Heart left ventricle (tissue), 16 donors: ENCODE measurements around the gene RBM26. TPM values are rescaled to one million over a fixed set of nuclear protein-coding genes. Genes with fewer than 3 reads are reported as not detected.

ENCODE experiments used
- ATAC-seq, 4 donors: fragments of 200-7000 bp; cut with Tn5 transposase; one replicate each; pipeline ENCODE4 v1.9.1; 2020 to 2022; ENCODE audit warnings: moderate library complexity in 4 of 4, mild to moderate bottlenecking in 3 of 4, moderate number of reproducible peaks in 1 of 4
- DNase-seq, 5 donors: peaks; one replicate each; pipeline ENCODE4 v3.0.0-alpha.2; 2020
- H3K27ac ChIP-seq, 12 donors: fragments of 200-600 bp; sonication (generic) in 4 of 12; one replicate each; pipeline versions ENCODE4 v1.5.0 to v1.8.0; 2016 to 2022; ENCODE audit warnings: mild to moderate bottlenecking in 2 of 12
- H3K27me3 ChIP-seq, 9 donors: fragments of 200-600 bp; sonication (generic) in 2 of 9; one replicate each; pipeline versions ENCODE4 v1.5.1 to v1.8.0; 2016 to 2022; ENCODE audit warnings: mild to moderate bottlenecking in 3 of 9
- H3K36me3 ChIP-seq, 9 donors: fragments of 200-600 bp; sonication (generic) in 2 of 9; one replicate each; pipeline versions ENCODE4 v1.5.0 to v1.8.0; 2018 to 2022; ENCODE audit warnings: mild to moderate bottlenecking in 2 of 9
- H3K4me1 ChIP-seq, 12 donors: fragments of 200-600 bp; sonication (generic) in 4 of 12; one replicate each; pipeline versions ENCODE4 v1.5.0 to v1.8.0; 2016 to 2022; ENCODE audit warnings: mild to moderate bottlenecking in 3 of 12
- H3K4me3 ChIP-seq, 12 donors: fragments of 200-600 bp; sonication (generic) in 4 of 12; one replicate each; pipeline versions ENCODE4 v1.5.0 to v1.8.0; 2017 to 2022; ENCODE audit warnings: mild to moderate bottlenecking in 9 of 12, moderate library complexity in 4 of 12
- H3K9me3 ChIP-seq, 12 donors: fragments of 200-600 bp; sonication (generic) in 4 of 12; one replicate each; pipeline versions ENCODE4 v1.5.0 to v1.8.0; 2016 to 2022; ENCODE audit warnings: mild to moderate bottlenecking in 1 of 12
- CTCF ChIP-seq, 12 donors: fragments of 200-600 bp; sonication (generic) in 4 of 12; IDR thresholded peaks; one replicate each; pipeline versions ENCODE4 v1.5.0 to v1.8.0; 2018 to 2022; ENCODE audit warnings: antibody characterized with exemption in 12 of 12, mild to moderate bottlenecking in 5 of 12
- POLR2A ChIP-seq, 2 donors: fragments of 450-650 bp; IDR thresholded peaks; one replicate each; pipeline ENCODE4 v1.6.1; 2017; ENCODE audit warnings: antibody characterized with exemption in 2 of 2, mild to moderate bottlenecking in 2 of 2, moderate library complexity in 2 of 2
- WGBS, 4 donors: extraction: QIAGEN DNeasy Blood & Tissue Kit in 2 of 4; methylation state at CpG; one replicate each; pipeline versions ENCODE4 v1.1.5 to v1.1.7; 2013 to 2018; 5-methylcytosine and 5-hydroxymethylcytosine counted together
- intact Hi-C, 10 donors: fragments of 100-400 bp; cut with DNase I; formaldehyde crosslinking; loops; one replicate each; pipeline versions ENCODE4 v1.11.1 to v1.14.2; 2022
- polyA plus RNA-seq, 2 donors: library from polyadenylated mRNA; stranded (reverse); fragments of 200-250 nt; gene quantifications; one replicate each; pipeline ENCODE4 v1.2.3, GENCODE V29; 2013
- total RNA-seq, 9 donors: library from RNA; depleted of rRNA in 2 of 9; stranded (reverse); fragments of >200 nt in 2 of 9; fragmentation: NEBNext Ultra II Directional in 3 of 9; extraction: Animal tissue kit (Norgen Biotek cat#: 25700) in 3 of 9; gene quantifications; one replicate each; pipeline versions ENCODE4 v1.1.0 to v1.2.4, GENCODE V29; 2016 to 2023
- donor health status: ischemic (EF 13 %, LVEDD 7.1; RV severe dilation, severe dysfunction).
- donor health status: healthy with polysubstance abuse.
- donor health status: DM: no; HTN: yes; CAD: no.
- donor health status: DM: no; HTN: no; CAD: no.
- donor health status: ischemic (EF 25% LVEDD 6.9; RV normal size, moderate dysfunction).
- donor health status: ischemic (EF 25% LVEDD 5.7; RV mildly dilated, moderate dysfunction).
- donor health status: healthy.
- donor health status: DM: yes; HTN: yes; CAD: no.
- donor health status: ischemic (EF 35%, LVEDD 5.7; RV mildly dilated, moderate dysfunction).
- donor health status: nonischemic (EF 11% LVEDD 7.7; RV severe dilation, severe dysfunction).
- donor health status: DM: yes; HTN: yes; CAD: no.
- donor health status: PGD.
- donor health status: ischemic (EF 29% LVEDD 5.4; RV normal size, mild dysfunction).
- donor health status: nonischemic (EF 23%, LVEDD 6.1; RV moderate dilation, normal function).

RBM26 gene
- total and polyA plus RNA-seq, 11 donors, result 11.5 to 28.4 (median 20.8) TPM

DNA sequence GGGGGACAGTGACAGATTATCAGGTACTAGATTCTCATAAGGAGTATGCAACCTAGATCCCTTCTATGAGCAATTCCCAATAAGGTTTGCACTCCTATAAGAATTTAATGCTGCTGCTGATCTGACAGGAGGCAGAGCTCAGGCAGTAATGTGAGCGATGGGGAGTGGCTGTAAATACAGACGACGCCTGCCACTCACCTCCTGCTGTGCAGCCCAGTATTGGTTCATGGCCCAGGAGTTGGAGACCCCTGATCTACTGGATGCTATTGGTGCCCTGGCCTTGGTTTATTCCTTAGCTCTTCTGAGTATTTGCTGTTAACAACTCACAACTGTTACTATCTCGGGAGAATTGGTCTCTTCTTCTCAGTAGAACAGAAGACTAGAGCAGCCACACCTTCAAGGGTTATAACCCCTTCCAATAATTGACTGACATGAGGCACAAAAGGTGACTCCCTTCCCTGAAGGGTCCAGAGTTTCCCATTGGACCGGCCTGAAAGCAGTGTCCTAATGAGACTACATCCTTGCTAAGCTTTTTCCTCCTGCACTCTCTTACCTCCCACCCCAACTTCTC lies 35.0 kb upstream of the RBM26 start:
- no peaks in the 10 kb centered on the region for H3K4me1 ChIP-seq
- WGBS, 4 donors, result 85 to 92% (median 88%) methylated on average over 5 of the region's 5 CpGs
- no peaks in the 10 kb centered on the region for H3K36me3 ChIP-seq
- H3K27me3 ChIP-seq, result no peaks in the 10 kb centered on the region
- H3K9me3 ChIP-seq, result no peaks in the 10 kb centered on the region
- intact Hi-C loops, result no loop called here
- DNase-seq (no peak), ATAC-seq (no peak)
- TF ChIP-seq POLR2A (IDR thresholded peaks at IDR 0.05) (no peak), CTCF (IDR thresholded peaks at IDR 0.05) (no peak)
- no peak overlapping the region for H3K4me3 ChIP-seq
- no peak overlapping the region for H3K27ac ChIP-seq

- no peak for DNase-seq
- intact Hi-C loops, result no loop called here
Measured at GRCh38 chr13:79439275-79439674, 33.2 kb upstream of the RBM26 start.

DNA sequence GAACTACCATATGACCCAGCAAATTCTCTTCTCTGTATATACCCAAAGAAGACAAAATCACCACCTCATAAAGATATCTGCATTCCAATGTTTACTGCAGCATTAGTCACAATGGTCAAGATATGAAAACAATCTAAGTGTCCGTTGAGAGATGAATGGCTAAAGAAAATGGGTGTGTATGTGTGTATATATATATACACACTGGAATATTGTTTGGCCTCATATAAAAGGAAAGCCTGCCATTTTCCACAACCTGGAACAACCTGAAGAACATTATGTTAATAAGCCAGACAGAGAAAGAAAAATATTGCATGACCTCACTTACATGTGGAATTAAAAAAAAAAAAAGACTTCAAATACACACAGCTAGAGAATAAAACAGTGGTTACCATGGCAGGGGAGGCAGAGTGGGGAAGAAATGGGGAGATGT lies 29.5 kb upstream of the RBM26 start:
- 26 to 35% (median 30%) methylated on average over 1 of the region's 1 CpG for WGBS, 4 donors
- DNase-seq, result no peak

More at GRCh38 chr13:79439275-79439674, 33.2 kb upstream of the RBM26 start:
- Histone ChIP-seq H3K27me3 (no peaks in the 10 kb centered on the region), H3K4me1 (no peaks in the 10 kb centered on the region), H3K4me3 (no peak overlapping the region), H3K9me3 (no peaks in the 10 kb centered on the region), H3K27ac (no peak overlapping the region), H3K36me3 (no peaks in the 10 kb centered on the region)
- 86 to 100% (median 95%) methylated on average over 1 of the region's 1 CpG for WGBS, 4 donors
- TF ChIP-seq POLR2A (IDR thresholded peaks at IDR 0.05) (no peak), CTCF (IDR thresholded peaks at IDR 0.05) (no peak)
- ATAC-seq, result no peak

GRCh38 chr13:79434556-79434955 lies 28.5 kb upstream of the RBM26 start:
- Histone ChIP-seq H3K9me3 (no peaks in the 10 kb centered on the region), H3K4me1 (no peaks in the 10 kb centered on the region), H3K36me3 (no peaks in the 10 kb centered on the region), H3K27ac (no peak overlapping the region), H3K27me3 (no peaks in the 10 kb centered on the region), H3K4me3 (no peak overlapping the region)
- ATAC-seq (no peak), DNase-seq (no peak)
- 44 to 58% (median 52%) methylated on average over 1 of the region's 1 CpG for WGBS, 4 donors
- intact Hi-C loops, result loop anchor here in 2 of 10 donors (5.0 kb wide), 1 partner anchor 43 kb away; no protein-coding TSS in a partner anchor
- TF ChIP-seq POLR2A (IDR thresholded peaks at IDR 0.05) (no peak), CTCF (IDR thresholded peaks at IDR 0.05) (no peak)

More for the DNA sequence above, 29.5 kb upstream of the RBM26 start:
- H3K4me3 ChIP-seq, result no peak overlapping the region
- no peaks in the 10 kb centered on the region for H3K27me3 ChIP-seq
- TF ChIP-seq CTCF (IDR thresholded peaks at IDR 0.05), result no peak
- no peak for TF ChIP-seq POLR2A (IDR thresholded peaks at IDR 0.05)
- ATAC-seq, result no peak
- no peaks in the 10 kb centered on the region for H3K36me3 ChIP-seq
- H3K9me3 ChIP-seq, result no peaks in the 10 kb centered on the region
- intact Hi-C loops, result no loop called here
- H3K4me1 ChIP-seq, result no peaks in the 10 kb centered on the region
- H3K27ac ChIP-seq, result no peak overlapping the region
